Suppressor macrophage treated with lipopolysaccharide for 1 hour (primary cell): Measurements from ENCODE around the gene ZMPSTE24.
"Not testable (repeated sequence)": the region's sequence is repeated elsewhere in the genome, so short reads cannot be mapped to it uniquely, and the experiment has no call there.

Experiments
- DNase-seq, 3 donors: peaks; one replicate each; pipeline ENCODE4 v3.0.0-alpha.2; 2020 to 2022

Gene ZMPSTE24

DNA sequence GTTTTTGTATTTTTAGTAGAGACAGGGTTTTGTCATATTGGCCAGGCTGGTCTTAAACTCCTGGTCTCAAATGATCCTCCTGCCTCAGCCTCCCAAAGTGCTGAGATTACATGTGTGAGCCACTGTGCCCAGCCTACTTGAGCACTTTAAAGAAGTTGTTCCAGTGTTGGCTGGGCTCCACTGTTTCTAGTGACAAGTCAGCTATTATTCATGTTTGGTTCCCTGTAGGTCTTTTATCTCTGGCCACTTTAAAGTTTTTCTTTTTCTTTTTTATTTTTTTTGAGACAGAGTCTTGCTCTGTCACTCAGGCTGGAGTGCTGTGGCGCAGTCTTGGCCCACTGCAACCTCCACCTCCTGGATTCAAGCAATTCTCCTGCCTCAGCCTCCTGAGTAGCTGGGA is 73.4 kb downstream of the ZMPSTE24 start:
- DNase-seq = not testable (repeated sequence)

DNA sequence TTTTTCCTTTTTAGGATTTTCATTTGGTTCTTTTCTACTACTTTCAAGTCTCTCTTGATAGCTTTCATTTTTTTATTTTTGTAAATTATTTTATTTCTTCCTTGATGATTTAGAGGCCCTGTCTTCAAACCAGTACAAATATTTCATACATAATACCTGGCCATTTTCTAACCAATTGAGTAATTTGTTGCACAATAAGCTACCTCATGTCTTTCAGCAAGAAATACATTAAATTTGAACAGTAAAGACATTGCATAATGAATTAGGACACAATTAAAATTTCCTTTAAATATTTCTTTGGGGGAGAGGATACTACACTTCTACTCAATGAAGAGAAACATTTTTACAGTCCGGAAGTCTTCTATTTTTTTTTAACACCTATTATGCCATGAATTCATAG is 74.7 kb downstream of the ZMPSTE24 start:
- DNase-seq = no peak

DNA sequence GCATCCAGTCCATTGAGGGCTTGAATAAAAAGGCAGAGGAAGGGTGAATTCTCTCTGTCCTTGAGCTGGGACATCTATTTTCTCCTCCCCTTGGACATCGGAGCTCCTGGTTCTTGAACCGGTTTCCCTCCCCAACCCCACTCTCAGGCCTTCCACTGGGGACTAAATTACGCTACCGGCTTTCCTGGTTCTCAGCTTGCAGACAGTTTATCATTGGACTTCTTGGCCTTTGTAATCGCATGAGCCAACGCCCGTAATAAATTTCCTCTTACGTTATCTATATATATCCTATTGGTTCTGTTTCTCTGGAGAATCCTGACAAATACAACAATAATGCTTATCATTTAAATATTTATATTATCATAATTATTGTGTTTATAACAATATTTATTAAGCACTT is 79.4 kb downstream of the ZMPSTE24 start:
- no peak for DNase-seq

DNA sequence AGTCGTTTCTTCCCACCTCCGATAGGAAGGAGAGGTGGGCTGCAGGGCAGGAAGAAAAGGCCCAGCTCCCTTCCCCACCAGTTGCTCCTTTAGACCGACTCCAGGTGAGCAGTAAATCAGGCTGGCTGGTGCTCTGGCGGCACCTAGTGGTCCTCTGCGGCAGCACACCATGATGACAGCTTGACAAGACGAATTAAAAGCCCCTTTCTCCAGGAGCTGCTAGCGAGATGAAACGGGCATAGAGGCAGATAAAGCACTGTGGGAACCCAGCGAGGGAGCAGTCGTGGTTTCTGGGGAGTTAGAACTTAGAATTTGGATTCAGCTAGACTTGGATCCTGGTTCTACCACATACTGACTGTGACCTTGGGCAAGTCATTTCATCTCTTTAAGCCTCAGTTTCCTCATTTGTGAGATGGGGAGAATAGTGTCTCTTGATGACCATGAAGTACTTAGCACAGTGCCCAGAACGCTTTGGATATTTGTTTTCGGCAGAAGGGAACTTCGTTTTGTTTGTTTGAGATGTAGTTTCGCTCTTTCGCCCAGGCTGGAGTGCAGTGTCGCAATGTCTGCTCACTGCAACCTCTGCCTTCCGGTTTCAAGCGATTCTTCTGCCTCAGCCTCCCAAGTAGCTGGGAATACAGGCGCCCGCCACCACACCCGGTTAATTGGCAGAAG is 80.8 kb downstream of the ZMPSTE24 start:
- peak; percentile 84 to 85 (median 84) for DNase-seq

DNA sequence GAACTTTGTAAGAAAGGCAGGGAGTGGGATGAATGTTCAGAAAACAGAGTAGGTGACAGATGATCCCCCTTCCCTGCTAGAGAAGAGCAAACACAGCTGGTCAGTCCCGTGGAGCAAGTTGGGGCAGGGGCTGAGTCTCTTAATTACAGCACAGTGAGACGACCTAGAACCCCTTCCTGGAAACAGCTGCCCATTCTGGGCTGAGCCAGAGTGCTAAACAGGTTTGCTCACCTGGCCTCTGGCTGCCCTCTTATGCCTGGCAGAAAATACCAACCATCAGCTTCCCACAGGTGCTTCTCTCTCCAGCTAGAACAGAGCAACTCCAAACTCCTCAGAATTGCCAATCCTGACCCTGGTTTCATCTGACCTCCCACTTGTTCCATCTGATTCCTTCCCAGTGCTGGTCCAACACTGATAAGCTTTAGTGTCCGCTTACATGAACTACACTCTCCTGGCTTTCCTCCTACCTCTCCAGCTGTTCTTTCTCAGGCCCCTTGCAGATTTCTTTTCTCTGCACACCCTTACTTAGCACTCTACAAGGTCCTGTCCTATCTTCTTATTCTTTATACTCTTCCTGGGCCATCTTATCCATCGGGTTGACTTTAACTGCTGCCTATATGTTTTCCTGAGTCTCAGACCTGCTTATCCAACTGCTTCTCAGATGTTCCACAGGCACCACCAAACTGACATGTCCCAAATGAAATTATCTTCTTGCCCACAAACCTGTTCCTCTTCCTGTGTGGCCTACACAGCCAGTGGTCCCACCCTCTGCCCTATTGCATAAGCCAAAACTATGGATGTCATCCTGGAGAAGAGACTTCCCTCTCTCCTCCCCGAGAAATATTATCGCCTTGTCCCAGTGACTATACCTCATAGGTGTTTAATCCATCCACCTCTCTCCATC is 81.6 kb downstream of the ZMPSTE24 start:
- DNase-seq = peak; percentile 67 to 72 (median 68)

DNA sequence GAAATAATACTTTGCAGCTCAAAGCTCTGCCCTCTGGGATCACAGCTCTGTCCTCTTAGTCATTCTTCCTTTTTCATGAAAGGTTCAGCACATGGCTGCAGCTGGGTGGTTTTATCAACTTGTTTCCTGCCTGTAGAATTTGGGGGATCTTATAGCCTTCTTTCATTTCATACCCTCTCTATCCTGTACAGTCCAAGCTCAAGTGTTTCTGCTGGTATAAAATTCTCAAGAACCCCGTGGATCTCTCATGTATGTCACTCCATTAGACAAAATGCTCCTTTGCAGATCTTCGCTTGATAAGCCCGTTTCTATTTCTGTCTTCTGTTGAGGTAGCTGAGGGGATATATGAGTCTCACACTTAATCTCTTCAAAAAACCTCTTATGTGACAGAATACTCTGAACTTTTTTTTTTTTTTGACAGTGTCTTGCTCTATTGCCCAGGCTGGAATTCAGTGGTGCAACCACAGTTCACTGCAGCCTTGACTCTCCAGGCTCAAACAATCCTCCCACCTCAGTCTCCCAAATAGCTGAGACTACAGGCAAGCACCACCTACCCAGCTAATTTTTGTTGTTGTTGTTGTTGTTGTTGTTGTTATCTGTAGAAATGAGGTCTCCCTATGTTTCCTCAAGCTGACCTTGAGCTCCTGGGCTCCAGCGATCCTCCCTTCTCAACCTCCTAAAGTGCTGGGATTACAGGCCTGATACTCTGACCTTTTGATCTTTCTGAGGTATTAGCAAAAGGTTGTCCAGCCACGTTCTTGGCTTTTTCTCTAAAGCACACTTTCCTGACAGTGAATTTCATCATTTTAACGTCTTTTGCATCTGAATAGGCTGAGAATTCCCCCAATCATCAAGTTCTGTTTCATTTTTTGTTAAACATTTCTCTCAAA is 83.7 kb downstream of the ZMPSTE24 start:
- DNase-seq = peak; percentile 73 to 95 (median 90)

DNA sequence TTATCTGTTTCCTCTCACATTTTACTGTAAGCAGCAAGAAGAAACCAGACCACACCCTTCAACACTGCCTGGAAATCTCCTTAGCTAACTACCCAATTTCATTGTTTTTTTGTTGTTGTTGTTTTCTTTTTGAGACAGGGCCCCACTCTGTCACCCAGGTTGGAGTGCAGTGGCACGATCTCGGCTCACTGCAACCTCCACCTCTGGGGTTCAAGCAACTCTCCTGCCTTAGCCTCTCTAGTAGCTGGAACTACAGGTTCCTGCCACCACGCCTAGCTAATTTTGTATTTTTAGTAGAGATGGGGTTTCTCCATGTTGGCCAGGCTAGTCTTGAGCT is 84.3 kb downstream of the ZMPSTE24 start:
- not testable (repeated sequence) for DNase-seq
